GM18858 (cell line): ENCODE measurements around the gene DYNC1LI1.
"Not testable (repeated sequence)": the region's sequence is repeated elsewhere in the genome, so short reads cannot be mapped to it uniquely, and the experiment has no call there.

Experiments used
- ATAC-seq: cut with Tn5 transposase; IDR thresholded peaks from one replicate; pipeline ENCODE4 v1.9.1; 2021; ENCODE audit not compliant: unreplicated experiment

Gene DYNC1LI1

DNA sequence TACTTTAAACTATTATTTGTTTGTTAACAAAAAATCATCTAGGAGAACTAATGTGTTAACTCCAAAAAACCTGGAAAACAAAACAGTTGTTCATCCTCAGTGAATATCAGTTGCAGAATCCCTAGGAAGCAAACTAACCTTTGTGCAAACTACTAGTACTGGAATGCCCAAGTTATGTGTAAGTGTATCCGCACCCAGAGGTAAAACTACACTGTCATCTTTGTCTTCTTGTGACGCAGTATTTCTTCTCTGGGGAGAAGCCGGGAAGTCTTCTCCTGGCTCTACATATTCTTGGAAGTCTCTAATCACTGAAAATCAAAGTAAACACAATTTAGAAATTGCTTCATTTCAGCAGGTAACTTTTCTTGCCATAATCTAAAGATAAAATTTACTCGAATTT lies 29.8 kb downstream of the DYNC1LI1 start:
- ATAC-seq = no peak

GRCh38 chr3:32532434-32532833 lies 38.2 kb downstream of the DYNC1LI1 start:
- ATAC-seq = no peak

GRCh38 chr3:32531010-32531647 lies 39.5 kb downstream of the DYNC1LI1 start:
- peak; percentile 79 for ATAC-seq

DNA sequence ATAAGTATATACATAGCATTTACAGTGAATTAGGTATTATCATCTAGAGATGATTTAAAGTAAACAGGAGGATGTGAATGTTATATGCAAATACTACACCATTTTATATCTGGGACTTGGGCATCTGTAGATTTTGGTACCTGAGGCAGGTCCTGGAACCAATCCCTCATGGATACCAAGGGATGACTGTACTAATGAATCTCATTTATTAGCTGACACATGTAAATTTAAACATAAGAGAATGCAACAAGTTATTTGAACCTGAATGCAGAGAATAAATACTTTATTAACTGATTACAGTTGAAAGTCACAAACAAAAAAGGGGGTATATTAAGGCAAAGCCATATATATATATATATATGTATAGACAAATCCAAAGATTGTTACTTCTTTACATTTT lies 44.9 kb downstream of the DYNC1LI1 start:
- ATAC-seq = no peak

GRCh38 chr3:32522682-32523081 lies 48.0 kb downstream of the DYNC1LI1 start:
- ATAC-seq = no peak

- ATAC-seq = not testable (repeated sequence)
Measured at GRCh38 chr3:32518921-32519320, 51.7 kb downstream of the DYNC1LI1 start.

GRCh38 chr3:32516751-32517150 lies 53.9 kb downstream of the DYNC1LI1 start:
- not testable (repeated sequence) for ATAC-seq

DNA sequence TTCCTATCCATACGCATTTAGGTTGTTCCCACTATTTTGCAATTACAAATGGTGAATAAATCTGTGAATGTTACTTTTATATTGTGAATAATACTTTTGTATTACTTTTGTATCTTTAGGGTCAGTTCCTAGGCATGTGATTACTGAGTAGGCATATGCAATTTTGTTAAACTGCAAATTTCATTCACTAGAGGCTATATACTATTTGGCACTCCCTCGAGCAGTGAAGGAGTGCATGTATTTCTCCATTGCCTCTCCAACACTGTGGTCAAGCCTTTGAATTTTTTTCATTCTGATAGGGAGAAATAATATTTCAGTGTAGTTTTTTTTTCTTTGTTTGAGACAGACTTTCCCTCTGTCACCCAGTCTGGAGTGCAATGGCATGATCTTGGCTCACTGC lies 59.7 kb downstream of the DYNC1LI1 start:
- no peak for ATAC-seq

DNA sequence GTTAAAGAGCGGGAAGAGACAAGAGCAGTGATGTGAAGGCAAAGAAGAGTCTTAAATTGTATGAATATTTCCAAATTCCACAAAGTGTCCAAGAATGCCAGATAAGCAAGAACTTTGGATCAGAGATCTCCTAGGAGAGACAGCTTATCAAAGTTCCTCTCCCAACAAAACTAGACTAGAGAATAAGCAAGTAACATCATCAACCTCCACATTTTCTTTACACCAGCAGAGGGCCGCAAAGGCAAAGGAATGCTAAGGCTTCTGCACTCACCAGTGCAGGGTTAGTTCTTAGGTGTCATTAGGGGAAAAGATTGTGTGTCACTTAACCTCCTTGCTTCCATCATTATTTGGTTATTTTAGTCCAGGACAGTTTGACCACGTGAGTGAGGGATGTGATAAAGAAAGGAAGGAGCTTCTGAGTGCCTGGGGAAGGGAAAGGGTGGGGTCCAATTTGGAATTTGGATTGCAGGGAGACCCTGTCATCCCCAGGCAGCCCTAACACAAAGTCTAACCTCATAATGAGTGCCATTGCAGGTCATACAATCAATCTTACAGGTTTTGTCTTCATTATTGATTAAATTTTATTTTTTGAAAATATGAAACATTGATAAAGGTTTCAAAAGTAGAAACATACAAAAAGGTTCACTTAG lies 60.5 kb downstream of the DYNC1LI1 start:
- ATAC-seq = peak; percentile 77

GRCh38 chr3:32508711-32509110 lies 61.9 kb downstream of the DYNC1LI1 start:
- no peak for ATAC-seq

GRCh38 chr3:32506466-32506865 lies 64.2 kb downstream of the DYNC1LI1 start:
- no peak for ATAC-seq

DNA sequence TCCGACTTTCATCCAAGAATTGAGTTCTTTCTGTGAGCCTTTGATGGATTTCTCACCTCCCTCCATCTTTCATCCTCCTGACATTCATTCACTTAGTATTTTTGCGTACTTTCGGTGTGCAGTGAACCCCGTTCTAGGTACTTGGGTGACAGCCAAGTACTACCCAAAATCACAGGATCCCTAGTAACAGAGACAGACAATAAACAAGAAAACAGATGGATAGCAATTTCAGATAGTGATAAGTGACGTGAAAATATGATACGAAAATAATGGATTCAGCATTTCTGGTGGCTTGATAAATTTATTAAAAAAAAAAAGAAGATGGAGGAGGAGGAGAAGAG lies 67.7 kb downstream of the DYNC1LI1 start:
- no peak for ATAC-seq

DNA sequence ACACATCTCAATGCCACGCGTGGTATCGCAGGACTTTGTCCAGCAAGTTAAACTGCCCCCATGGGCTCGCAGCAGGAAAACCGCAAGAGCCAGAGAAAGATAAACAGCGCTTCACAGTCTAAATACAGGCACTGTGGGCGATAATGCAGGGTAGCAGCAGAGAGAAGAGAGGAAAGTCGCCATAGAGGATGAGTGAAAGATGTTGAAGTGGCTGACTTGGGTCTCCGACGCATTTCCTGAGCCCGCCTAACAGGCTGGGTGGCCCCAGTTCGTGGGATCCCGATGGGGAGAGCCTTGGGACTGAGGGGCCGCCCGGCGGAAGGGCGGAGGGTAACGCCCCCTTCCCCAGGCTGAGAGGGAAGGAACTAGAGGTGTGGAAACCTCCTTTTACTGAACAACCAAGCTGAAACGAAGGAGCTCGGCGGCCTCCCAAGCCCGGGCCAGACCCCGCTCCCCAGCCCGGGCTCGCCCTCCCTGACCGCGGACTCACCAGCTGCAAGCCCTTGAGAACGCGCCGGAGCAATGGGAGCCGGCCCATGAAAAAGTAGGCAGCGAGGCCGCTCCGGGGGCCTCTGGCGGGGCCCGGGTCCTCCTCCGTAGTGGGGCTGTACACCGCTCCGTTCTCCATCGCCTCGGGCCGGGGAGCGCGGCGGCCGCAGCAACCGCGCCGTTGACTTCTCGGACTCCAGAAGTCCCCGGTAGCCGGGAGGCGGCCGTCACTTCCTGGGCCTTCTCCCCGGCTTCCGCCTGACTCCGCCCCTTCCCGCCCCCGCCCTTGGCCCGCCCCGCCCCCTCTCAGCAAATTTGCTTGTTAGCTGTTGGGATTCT lies 68.3 kb downstream of the DYNC1LI1 start, which contains the start of gene CMTM6:
CMTM6 (minus strand) TSS at position 735 of the 828 bp plus-strand sequence; CDS start at position 628, 107 bp downstream.
- ATAC-seq = peak; percentile 36

DNA sequence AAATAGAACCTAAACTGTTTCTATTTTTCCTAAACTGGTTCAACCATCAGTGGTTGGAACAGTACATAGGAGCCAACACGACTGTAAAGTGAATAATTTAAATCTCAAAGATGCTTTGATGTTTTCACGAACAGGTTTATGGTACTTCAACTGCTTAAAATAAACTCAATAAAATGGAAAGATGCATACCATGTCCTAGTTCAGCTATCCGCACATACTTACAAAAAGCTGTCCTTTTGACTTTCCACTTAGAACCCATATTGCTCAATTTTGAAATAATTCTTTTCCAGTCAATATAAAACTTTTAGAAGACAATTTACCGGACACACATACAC lies 68.9 kb downstream of the DYNC1LI1 start:
- ATAC-seq = peak; percentile 5

DNA sequence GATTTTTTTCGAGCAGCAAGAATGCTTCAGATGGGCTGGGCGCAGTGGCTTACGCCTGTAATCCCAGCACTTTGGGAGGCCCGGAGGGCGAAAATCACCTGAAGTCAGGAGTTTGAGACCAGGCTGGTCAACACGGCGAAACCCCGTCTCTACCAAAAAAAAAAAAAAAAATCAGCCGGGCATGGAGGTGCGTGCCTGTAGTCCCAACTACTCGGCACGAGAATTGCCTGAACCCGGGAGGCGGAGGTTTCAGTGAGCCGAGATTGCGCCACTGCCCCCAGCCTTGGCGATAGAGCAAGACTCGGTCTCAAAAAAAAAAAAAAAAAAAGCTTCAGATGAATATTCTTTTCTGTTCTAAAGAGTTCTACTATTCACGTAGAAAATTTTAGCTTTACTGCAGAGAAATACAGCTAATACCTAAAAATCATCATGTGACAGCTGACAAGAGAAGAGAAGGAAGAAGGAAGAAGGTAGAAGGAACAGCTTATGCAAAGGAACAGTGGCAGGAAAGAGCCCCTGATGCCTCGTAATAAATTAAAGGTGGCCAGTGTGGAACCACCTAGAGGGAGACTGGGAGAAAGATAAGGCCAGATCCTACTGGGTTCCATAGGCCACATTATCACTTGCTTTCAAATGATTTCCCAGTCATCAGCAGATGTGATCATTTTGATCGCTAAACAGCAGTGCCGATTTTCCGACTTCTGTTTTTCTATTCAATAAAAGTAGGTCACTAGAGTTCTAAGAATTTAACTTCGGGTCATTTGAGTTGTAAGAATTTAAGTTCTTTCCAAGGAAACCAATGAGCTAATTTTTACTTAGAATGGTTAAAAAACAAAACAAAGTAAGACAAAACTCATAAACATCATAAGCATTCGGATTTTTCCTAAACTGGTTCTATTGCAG lies 69.5 kb downstream of the DYNC1LI1 start:
- ATAC-seq = no peak

GRCh38 chr3:32500231-32500630 lies 70.4 kb downstream of the DYNC1LI1 start:
- ATAC-seq = no peak

GRCh38 chr3:32499585-32499984 lies 71.1 kb downstream of the DYNC1LI1 start:
- no peak for ATAC-seq

- no peak for ATAC-seq
Measured at GRCh38 chr3:32498992-32499391, 71.7 kb downstream of the DYNC1LI1 start.

- no peak for ATAC-seq
Measured at GRCh38 chr3:32498252-32498651, 72.4 kb downstream of the DYNC1LI1 start.

GRCh38 chr3:32495609-32496008 lies 75.0 kb downstream of the DYNC1LI1 start:
- ATAC-seq = no peak

- no peak for ATAC-seq
Measured at GRCh38 chr3:32495085-32495484, 75.6 kb downstream of the DYNC1LI1 start.
